ENCODE measurements around the gene GIMAP1.

Gene GIMAP1

DNA sequence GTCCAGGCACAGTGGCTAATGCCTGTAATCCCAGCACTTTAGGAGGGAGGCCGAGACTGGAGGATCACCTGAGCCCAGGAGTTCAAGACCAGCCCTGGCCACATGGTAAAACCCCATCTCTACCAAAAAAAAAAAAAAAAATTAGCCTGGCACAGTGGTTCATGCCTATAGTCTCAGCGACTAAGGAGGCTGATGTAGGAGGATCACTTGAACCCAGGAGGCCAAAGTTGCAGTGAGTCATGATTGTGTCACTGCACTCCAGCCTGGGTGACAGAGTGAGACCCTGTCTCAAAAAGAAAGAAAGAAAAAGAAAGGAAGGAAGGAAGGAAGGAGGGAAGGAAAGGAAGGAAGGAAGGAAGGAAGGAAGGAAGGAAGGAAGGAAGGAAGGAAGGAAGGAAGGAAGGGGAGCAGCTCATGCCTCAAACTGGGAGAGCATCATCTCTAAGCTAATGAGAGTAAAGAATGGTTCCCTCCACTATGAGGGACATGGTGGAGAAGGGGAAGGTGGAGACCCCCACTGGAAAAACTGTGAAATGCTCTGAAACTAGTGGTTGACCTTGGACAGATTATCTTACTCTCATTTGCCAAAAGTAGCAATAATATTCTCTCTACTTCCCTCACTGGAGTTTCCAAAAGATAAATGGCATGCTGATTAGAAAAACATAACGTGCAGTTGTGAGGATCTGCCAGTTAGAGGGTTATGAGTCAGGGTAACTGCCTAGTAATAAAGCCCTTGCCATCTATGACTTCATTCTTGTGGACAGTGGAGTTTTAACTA is 37.6 kb downstream of the GIMAP1 start:
- no peak for DNase-seq (ENCODE audit: extremely low read depth, low read depth)

DNA sequence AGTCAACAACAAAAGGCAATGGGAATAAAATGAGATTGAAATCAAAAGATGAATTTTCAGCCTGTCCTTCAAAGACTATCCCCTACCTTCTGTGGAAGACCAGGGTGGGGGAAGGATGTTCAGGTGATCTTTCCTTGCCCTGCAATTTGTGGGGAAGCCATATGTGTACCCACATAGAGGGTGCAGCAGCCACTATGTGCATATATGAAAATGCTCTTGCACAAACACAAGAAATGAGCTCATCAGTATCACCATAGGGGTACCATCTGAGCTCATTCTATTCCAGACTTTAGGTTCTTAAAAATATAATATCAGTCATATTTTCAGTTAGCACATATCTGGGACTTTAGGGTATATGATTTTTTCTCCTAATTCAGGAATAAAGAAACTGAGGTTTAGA is 38.5 kb downstream of the GIMAP1 start:
- TF ChIP-seq, protein P1, sequence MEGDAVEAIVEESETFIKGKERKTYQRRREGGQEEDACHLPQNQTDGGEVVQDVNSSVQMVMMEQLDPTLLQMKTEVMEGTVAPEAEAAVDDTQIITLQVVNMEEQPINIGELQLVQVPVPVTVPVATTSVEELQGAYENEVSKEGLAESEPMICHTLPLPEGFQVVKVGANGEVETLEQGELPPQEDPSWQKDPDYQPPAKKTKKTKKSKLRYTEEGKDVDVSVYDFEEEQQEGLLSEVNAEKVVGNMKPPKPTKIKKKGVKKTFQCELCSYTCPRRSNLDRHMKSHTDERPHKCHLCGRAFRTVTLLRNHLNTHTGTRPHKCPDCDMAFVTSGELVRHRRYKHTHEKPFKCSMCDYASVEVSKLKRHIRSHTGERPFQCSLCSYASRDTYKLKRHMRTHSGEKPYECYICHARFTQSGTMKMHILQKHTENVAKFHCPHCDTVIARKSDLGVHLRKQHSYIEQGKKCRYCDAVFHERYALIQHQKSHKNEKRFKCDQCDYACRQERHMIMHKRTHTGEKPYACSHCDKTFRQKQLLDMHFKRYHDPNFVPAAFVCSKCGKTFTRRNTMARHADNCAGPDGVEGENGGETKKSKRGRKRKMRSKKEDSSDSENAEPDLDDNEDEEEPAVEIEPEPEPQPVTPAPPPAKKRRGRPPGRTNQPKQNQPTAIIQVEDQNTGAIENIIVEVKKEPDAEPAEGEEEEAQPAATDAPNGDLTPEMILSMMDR (IDR thresholded peaks at IDR 0.05; ENCODE audit: low read depth, low read length), result no peak

More for the DNA sequence above, 37.6 kb downstream of the GIMAP1 start:
- TF ChIP-seq, protein P1 (IDR thresholded peaks at IDR 0.05; ENCODE audit: low read depth, low read length), result no peak; the same call in none of the 2 replicates

DNA sequence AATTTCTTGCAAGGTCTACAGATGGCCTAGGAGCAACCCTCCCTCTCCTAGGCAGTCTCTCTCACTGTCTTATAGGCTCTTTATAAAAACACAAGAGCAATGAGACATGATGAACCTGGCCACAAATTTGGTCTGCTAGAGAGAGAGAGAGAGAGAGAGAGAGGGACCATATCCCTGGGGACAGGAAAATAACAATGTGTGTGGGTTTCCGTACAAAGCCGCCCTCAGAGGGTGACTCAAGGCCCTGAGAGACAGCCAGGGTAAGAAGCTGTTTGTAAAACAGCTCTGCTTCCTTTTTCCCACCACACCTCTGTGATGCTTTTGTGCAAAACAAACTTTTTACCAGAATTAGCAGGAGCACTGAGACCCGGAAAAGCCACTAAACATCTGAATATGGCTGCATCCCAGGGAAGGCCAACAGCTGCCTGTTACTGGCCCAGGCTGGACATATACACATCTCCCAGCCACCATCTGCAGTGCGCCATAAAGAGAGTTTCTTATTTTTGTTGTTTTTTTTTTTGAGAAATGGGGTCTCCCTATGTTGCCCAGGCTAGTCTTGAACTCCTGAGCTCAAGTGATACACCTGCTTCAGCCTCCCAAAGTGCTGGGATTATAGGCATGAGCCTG is 39.2 kb downstream of the GIMAP1 start:
- DNase-seq (ENCODE audit: extremely low read depth, low read depth), result no peak
- TF ChIP-seq, protein P1 (IDR thresholded peaks at IDR 0.05; ENCODE audit: low read depth, low read length), result no peak

More for the DNA sequence above, 38.5 kb downstream of the GIMAP1 start:
- no peak for DNase-seq (ENCODE audit: extremely low read depth, low read depth)

DNA sequence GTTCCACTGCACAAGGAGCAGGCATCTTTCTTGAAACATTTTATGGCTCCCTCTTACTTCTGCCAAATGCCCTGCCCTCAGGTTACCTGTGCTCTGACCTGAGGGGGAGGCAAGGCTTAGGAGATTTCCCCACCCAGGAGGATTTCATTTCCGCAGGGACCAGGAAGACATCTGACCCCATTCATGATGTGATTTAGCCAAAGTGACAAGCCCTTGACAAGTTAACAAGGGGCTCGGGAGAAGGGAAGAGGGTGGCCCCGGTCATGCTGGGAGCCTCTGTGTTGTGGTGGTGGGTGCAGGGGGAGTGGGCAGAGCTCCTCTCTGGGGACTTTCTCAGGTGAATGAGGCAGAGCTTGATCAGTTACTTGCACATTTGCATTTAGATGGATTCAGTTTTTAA is 39.8 kb downstream of the GIMAP1 start:
- no peak for DNase-seq (ENCODE audit: extremely low read depth, low read depth)
- TF ChIP-seq, protein P1 (IDR thresholded peaks at IDR 0.05; ENCODE audit: low read depth, low read length), result no peak

DNA sequence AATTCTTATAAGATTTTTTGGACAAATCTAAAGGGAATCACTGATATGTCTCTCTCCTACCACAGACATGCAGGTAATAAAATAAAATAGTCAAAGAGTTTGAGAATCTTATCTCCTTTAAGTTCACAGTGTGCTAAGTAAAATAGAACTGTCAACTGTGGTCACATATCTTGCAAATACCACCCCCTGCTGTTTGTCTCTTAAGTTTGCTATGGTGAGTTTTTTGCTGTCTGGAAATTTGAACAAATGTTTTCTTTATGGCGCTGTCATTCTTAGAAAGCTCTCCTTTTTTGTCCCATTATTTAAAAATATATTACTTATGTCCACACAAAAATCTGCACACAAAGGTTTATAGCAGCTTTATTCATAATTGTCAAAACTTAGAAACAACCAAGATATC is 40.4 kb downstream of the GIMAP1 start:
- TF ChIP-seq, protein P1 (IDR thresholded peaks at IDR 0.05; ENCODE audit: low read depth, low read length), result peak; percentile 13; the same call in 1 of the 2 replicates
- DNase-seq (ENCODE audit: extremely low read depth, low read depth), result no peak

DNA sequence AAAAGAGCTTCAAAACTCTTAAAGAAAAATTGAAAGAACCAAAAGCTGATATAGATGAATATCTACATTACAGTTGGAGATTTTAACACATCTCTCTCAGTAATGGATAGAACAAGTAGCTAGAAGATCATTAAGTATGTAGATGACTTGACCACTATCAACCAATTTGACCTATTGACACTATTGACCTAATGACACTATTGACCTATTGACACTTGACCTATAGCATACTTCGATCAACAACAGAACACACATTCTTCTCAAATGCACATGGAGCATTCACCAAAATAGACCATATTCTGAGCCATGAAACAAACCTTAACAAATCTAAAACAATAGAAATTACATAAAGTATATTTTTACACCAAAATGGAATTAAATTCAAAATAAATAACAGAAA is 43.1 kb downstream of the GIMAP1 start:
- DNase-seq (ENCODE audit: extremely low read depth, low read depth), result no peak
- TF ChIP-seq, protein P1 (IDR thresholded peaks at IDR 0.05; ENCODE audit: low read depth, low read length), result no peak

DNA sequence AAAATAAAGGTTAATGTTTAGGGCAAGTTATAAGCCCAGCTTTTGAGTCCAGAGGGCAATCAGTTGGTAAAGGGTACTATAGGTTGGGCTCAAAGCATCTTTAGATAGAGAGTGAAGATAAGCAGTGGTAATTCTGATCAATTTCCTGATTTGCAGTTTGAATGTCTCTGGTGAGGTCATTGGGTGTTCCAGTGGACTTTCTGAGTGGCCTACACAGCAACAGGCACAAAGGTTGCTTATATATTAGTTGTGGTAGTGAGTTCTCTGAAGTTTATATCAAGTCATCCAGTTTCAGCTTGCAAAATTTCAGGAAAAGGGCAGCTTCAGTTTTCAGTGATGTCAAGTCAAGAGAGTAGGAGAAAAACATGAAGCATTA is 49.9 kb downstream of the GIMAP1 start:
- no peak for DNase-seq (ENCODE audit: extremely low read depth, low read depth)
- TF ChIP-seq, protein P1 (IDR thresholded peaks at IDR 0.05; ENCODE audit: low read depth, low read length), result no peak
